Stomach (tissue), 4 donors: Measurements from ENCODE around the gene GALNT18.

Experiments used
- CTCF ChIP-seq, 7 experiments: fragments of 450-650 bp in 4 of 7; fragments of 200-600 bp in 3 of 7; sonication (generic) in 3 of 7; IDR thresholded peaks; one replicate each; pipeline ENCODE4 v1.5.1; 2016 to 2019; ENCODE audit warnings: antibody characterized with exemption in 7 of 7, control low read depth in 2 of 7, mild to moderate bottlenecking in 1 of 7
- EP300 ChIP-seq: sonication (generic); formaldehyde crosslinking; IDR thresholded peaks from one replicate; pipeline ENCODE4 v1.6.1; 2017; ENCODE audit warnings: antibody characterized with exemption

- no peak for TF ChIP-seq CTCF (IDR thresholded peaks at IDR 0.05)
- TF ChIP-seq EP300 = no peak
Observed at GRCh38 chr11:11537871-11538270, 83.9 kb downstream of the GALNT18 start.
